Mesothelial cell of epicardium (in vitro differentiated cells): ENCODE data around the gene MAP2K2. TPM values are rescaled to one million over a fixed set of nuclear protein-coding genes. Genes with fewer than 3 reads are reported as not detected.

Experiments used
- DNase-seq, 2 experiments: peaks; one replicate each; pipeline ENCODE4 v3.0.0; 2021; ENCODE audit warnings: low spot score in 2 of 2; ENCODE audit not compliant: unreplicated experiment in 2 of 2
- H3K27ac Mint-ChIP-seq: 2 replicates; pipeline ENCODE4 v1.8.0; 2021; ENCODE audit warnings: mixed read lengths
- H3K27me3 Mint-ChIP-seq: 2 replicates; pipeline ENCODE4 v1.8.0; 2021; ENCODE audit warnings: low read depth, mixed read lengths
- H3K36me3 Mint-ChIP-seq: 2 replicates; pipeline ENCODE4 v1.8.0; 2021; ENCODE audit warnings: mixed read lengths
- H3K4me1 Mint-ChIP-seq: 2 replicates; pipeline ENCODE4 v1.8.0; 2021; ENCODE audit warnings: mixed read lengths
- H3K4me3 Mint-ChIP-seq: 2 replicates; pipeline ENCODE4 v1.8.0; 2021; ENCODE audit warnings: mild to moderate bottlenecking, moderate library complexity, mixed read lengths
- H3K9me3 Mint-ChIP-seq: 2 replicates; pipeline ENCODE4 v1.8.0; 2021; ENCODE audit warnings: mixed read lengths
- CTCF ChIP-seq: fragments of 200-600 bp; sonication (generic); IDR thresholded peaks from one replicate; pipeline ENCODE4 v1.5.0; 2021; ENCODE audit warnings: antibody characterized with exemption; ENCODE audit not compliant: unreplicated experiment
- total RNA-seq: library from RNA; stranded (reverse); gene quantifications from 3 replicates; pipeline ENCODE4 v1.2.1, GENCODE V29; 2021

Gene MAP2K2
- total RNA-seq, 1 donor from 2014 or later: 152 TPM

GRCh38 chr19:4098493-4098892 lies 25.4 kb downstream of the MAP2K2 start:
- H3K27ac Mint-ChIP-seq: no peak overlapping the region
- no peaks in the 10 kb centered on the region for H3K9me3 Mint-ChIP-seq
- H3K4me3 Mint-ChIP-seq: no peak overlapping the region
- H3K4me1 Mint-ChIP-seq: no peaks in the 10 kb centered on the region
- no peaks in the 10 kb centered on the region for H3K27me3 Mint-ChIP-seq
- no peak for TF ChIP-seq CTCF
- peaks cover 22% of the 10 kb centered on the region for H3K36me3 Mint-ChIP-seq
- no peak for DNase-seq

GRCh38 chr19:4097501-4097900 lies 26.4 kb downstream of the MAP2K2 start:
- no peak for DNase-seq
- peaks cover 23% of the 10 kb centered on the region for H3K36me3 Mint-ChIP-seq
- no peaks in the 10 kb centered on the region for H3K27me3 Mint-ChIP-seq
- H3K4me1 Mint-ChIP-seq: no peaks in the 10 kb centered on the region
- H3K9me3 Mint-ChIP-seq: no peaks in the 10 kb centered on the region
- no peak overlapping the region for H3K4me3 Mint-ChIP-seq
- no peak overlapping the region for H3K27ac Mint-ChIP-seq
- TF ChIP-seq CTCF: no peak

- Mint-ChIP-seq H3K27ac (no peak overlapping the region), H3K9me3 (no peaks in the 10 kb centered on the region)
These were observed 27.7 kb downstream of the MAP2K2 start for GRCh38 chr19:4096049-4096892.

GRCh38 chr19:4095488-4095844 lies 28.5 kb downstream of the MAP2K2 start:
- Mint-ChIP-seq H3K27me3 (no peaks in the 10 kb centered on the region), H3K4me3 (no peak overlapping the region), H3K4me1 (no peaks in the 10 kb centered on the region), H3K36me3 (peaks cover 25% of the 10 kb centered on the region), H3K9me3 (no peaks in the 10 kb centered on the region), H3K27ac (no peak overlapping the region)
- no peak for TF ChIP-seq CTCF
- no peak for DNase-seq

More at GRCh38 chr19:4096049-4096892, 27.7 kb downstream of the MAP2K2 start:
- no peaks in the 10 kb centered on the region for H3K4me1 Mint-ChIP-seq
- H3K36me3 Mint-ChIP-seq: peaks cover 23% of the 10 kb centered on the region
- DNase-seq: no peak
- H3K27me3 Mint-ChIP-seq: no peaks in the 10 kb centered on the region
- no peak for TF ChIP-seq CTCF
- no peak overlapping the region for H3K4me3 Mint-ChIP-seq

- no peak overlapping the region for H3K4me3 Mint-ChIP-seq
- no peak for TF ChIP-seq CTCF
- no peaks in the 10 kb centered on the region for H3K4me1 Mint-ChIP-seq
- peaks cover 23% of the 10 kb centered on the region for H3K36me3 Mint-ChIP-seq
- H3K9me3 Mint-ChIP-seq: no peaks in the 10 kb centered on the region
- H3K27ac Mint-ChIP-seq: no peak overlapping the region
- H3K27me3 Mint-ChIP-seq: no peaks in the 10 kb centered on the region
- DNase-seq: no peak
These were observed 29.0 kb downstream of the MAP2K2 start for GRCh38 chr19:4094761-4095487.
